ENCODE data around the gene GPN2. TPM values are rescaled to one million over a fixed set of nuclear protein-coding genes. Genes with fewer than 3 reads are reported as not detected.

Gene GPN2
- total and polyA plus RNA-seq, 2 of the 4 experiments (the other 2 are of a cell fraction) = 15.4 to 22.2 TPM

GRCh38 chr1:26888231-26888630, 1.9 kb downstream of the GPN2 start:
- dilution Hi-C loops (cut with HindIII; ENCODE audit: low sequenced_read_pairs, unreplicated experiment) (no loop called here), intact Hi-C loops (cut with micrococcal nuclease) (no loop called here), in situ Hi-C loops (cut with MboI; ENCODE audit: low sequenced_read_pairs) (no loop called here)
- Histone ChIP-seq H3K23ac (ENCODE audit: low read depth, low read length) (no peak overlapping the region), H3K4me2 (ENCODE audit: low read depth, low read length) (no peak overlapping the region), H3K9me1 (ENCODE audit: insufficient read depth, low read length) (peaks cover 4% of the 10 kb centered on the region; the same call in 1 of the 2 replicates), H2AK5ac (ENCODE audit: low read depth, low read length) (no peak overlapping the region), H2AK9ac (replicated peaks; ENCODE audit: low read depth, low read length, poor library complexity) (no peak overlapping the region), H3K14ac (replicated peaks; ENCODE audit: low read depth, low read length) (no peak overlapping the region), H4K91ac (ENCODE audit: insufficient read depth, low read depth, low read length) (no peak overlapping the region), H3K56ac (ENCODE audit: extremely low read depth, insufficient read depth, low read length) (no peak overlapping the region), H2BK5ac (ENCODE audit: low read depth, low read length, poor library complexity, severe bottlenecking) (no peak overlapping the region), H3K27ac (ENCODE audit: insufficient read depth, low read length) (no peak overlapping the region), H3K9ac (ENCODE audit: low read depth, low read length) (no peak overlapping the region), H3K27me3 (ENCODE audit: control insufficient read depth, insufficient read depth, low read length) (no peaks in the 10 kb centered on the region), H3K9me3 (ENCODE audit: control insufficient read depth, insufficient read depth, low read length) (no peaks in the 10 kb centered on the region), H2BK20ac (ENCODE audit: low read depth, low read length) (no peak overlapping the region), H4K8ac (ENCODE audit: low read depth in 2 of 2, low read length in 2 of 2) (no peak overlapping the region), H3K18ac (ENCODE audit: low read depth, low read length) (no peak overlapping the region), H3K79me1 (ENCODE audit: low read depth in 1 of 2, low read length in 2 of 2) (peaks cover 18 to 44% of the 10 kb centered on the region in 2 experiments), H4K20me1 (ENCODE audit: insufficient read depth, low read length) (peaks cover 6% of the 10 kb centered on the region), H3K36me3 (ENCODE audit: control insufficient read depth, insufficient read depth, low read length) (peaks cover 54% of the 10 kb centered on the region), H3K4me3 (ENCODE audit: insufficient read depth, low read depth, low read length) (no peak overlapping the region), H2BK120ac (ENCODE audit: low read depth, low read length) (no peak overlapping the region), H4K5ac (ENCODE audit: low read depth, low read length) (no peak overlapping the region), H3K4me1 (ENCODE audit: control insufficient read depth, insufficient read depth, low read length) (peaks cover 10% of the 10 kb centered on the region), H3K4ac (ENCODE audit: low read depth, low read length) (no peak overlapping the region), H2BK15ac (ENCODE audit: low read depth, low read length) (no peak overlapping the region), H2AFZ (replicated peaks; ENCODE audit: low read length, poor library complexity) (no peak overlapping the region)
- DNase-seq = no peak
- BruUV-seq (replicated peaks) = no TSS peak
- no peak for ATAC-seq (ENCODE audit: low read depth)
- CTCF ChIA-PET = interaction anchor here (1.2 kb wide), 1 partner anchor 289 kb away, joined by 3 read pairs; no protein-coding TSS in a partner anchor
- TF ChIP-seq SMC3 (IDR thresholded peaks at IDR 0.05; ENCODE audit: low read depth, low read length) = no peak
- TF ChIP-seq RFX5 (IDR thresholded peaks at IDR 0.05; ENCODE audit: low read depth, low read length) = no peak
- no peak for TF ChIP-seq CTCF (conservative IDR thresholded peaks at IDR 0.05; ENCODE audit: low read depth, low read length)
- no peak for TF ChIP-seq CHD1 (IDR thresholded peaks at IDR 0.05; ENCODE audit: low read depth, low read length)
- TF ChIP-seq MAZ (IDR thresholded peaks at IDR 0.05; ENCODE audit: borderline replicate concordance, low read depth, low read length) = no peak
- no peak for TF ChIP-seq NFE2L2 (IDR thresholded peaks at IDR 0.05; ENCODE audit: low read depth, low read length)
- no peak for TF ChIP-seq FOS (IDR thresholded peaks at IDR 0.05; ENCODE audit: low read depth, low read length)
- TF ChIP-seq BHLHE40 (IDR thresholded peaks at IDR 0.05; ENCODE audit: low read depth, low read length) = no peak
- TF ChIP-seq ELK1 (IDR thresholded peaks at IDR 0.05; ENCODE audit: borderline replicate concordance, low read depth, low read length) = no peak
- TF ChIP-seq POLR2A (IDR thresholded peaks at IDR 0.05; ENCODE audit: low read depth, low read length) = no peak
- no peak for TF ChIP-seq RCOR1 (IDR thresholded peaks at IDR 0.05; ENCODE audit: insufficient replicate concordance, low read length)
- TF ChIP-seq MXI1 (IDR thresholded peaks at IDR 0.05; ENCODE audit: borderline replicate concordance, low read depth, low read length) = no peak
- TF ChIP-seq MAFK (IDR thresholded peaks at IDR 0.05; ENCODE audit: low read depth, low read length) = no peak
- no peak for TF ChIP-seq RAD21 (IDR thresholded peaks at IDR 0.05; ENCODE audit: low read length)
- no peak for TF ChIP-seq USF2 (IDR thresholded peaks at IDR 0.05; ENCODE audit: low read depth, low read length)
- no peak for TF ChIP-seq CEBPB (IDR thresholded peaks at IDR 0.05; ENCODE audit: low read depth, low read length)
- WGBS, 2 experiments (ENCODE audit: extremely low coverage in 2 of 2, insufficient read length in 1 of 2) = no CpG with 5 or more reads among the region's 1 CpG
- POLR2A ChIA-PET (ENCODE audit: unreplicated experiment) = interaction anchor here (1.0 to 1.1 kb wide), 2 partner anchors 12 kb away, joined by 3 read pairs; partner anchors contain the start of gene GPATCH3

Measured in IMR-90 (cell line).